ENCODE data around the gene POU3F1. TPM values are rescaled to one million over a fixed set of nuclear protein-coding genes. Genes with fewer than 3 reads are reported as not detected.

The POU3F1 gene
- total RNA-seq, 1 donor from 2014 or later: 0.32 TPM

- Mint-ChIP-seq H3K9me3 (no peaks in the 10 kb centered on the region), H3K36me3 (ENCODE audit: low read depth) (no peaks in the 10 kb centered on the region), H3K4me1 (ENCODE audit: low read depth) (no peaks in the 10 kb centered on the region), H3K27me3 (ENCODE audit: low read depth) (no peaks in the 10 kb centered on the region), H3K27ac (no peak overlapping the region), H3K4me3 (ENCODE audit: low read depth) (no peak overlapping the region)
- intact Hi-C loops (cut with micrococcal nuclease): no loop called here
- DNase-seq (ENCODE audit: low spot score): no peak
Observed at GRCh38 chr1:38084113-38084512, 37.5 kb upstream of the POU3F1 start.

GRCh38 chr1:38083541-38083940, 36.9 kb upstream of the POU3F1 start:
- no peaks in the 10 kb centered on the region for H3K27me3 Mint-ChIP-seq (ENCODE audit: low read depth)
- no peaks in the 10 kb centered on the region for H3K4me1 Mint-ChIP-seq (ENCODE audit: low read depth)
- intact Hi-C loops (cut with micrococcal nuclease): no loop called here
- no peaks in the 10 kb centered on the region for H3K9me3 Mint-ChIP-seq
- DNase-seq (ENCODE audit: low spot score): no peak
- no peak overlapping the region for H3K4me3 Mint-ChIP-seq (ENCODE audit: low read depth)
- no peaks in the 10 kb centered on the region for H3K36me3 Mint-ChIP-seq (ENCODE audit: low read depth)
- no peak overlapping the region for H3K27ac Mint-ChIP-seq

GRCh38 chr1:38082769-38083263, 36.2 kb upstream of the POU3F1 start:
- H3K36me3 Mint-ChIP-seq (ENCODE audit: low read depth): no peaks in the 10 kb centered on the region
- no peaks in the 10 kb centered on the region for H3K4me1 Mint-ChIP-seq (ENCODE audit: low read depth)
- H3K4me3 Mint-ChIP-seq (ENCODE audit: low read depth): no peak overlapping the region
- no peaks in the 10 kb centered on the region for H3K9me3 Mint-ChIP-seq
- H3K27me3 Mint-ChIP-seq (ENCODE audit: low read depth): no peaks in the 10 kb centered on the region
- H3K27ac Mint-ChIP-seq: no peak overlapping the region
- intact Hi-C loops (cut with micrococcal nuclease): no loop called here
- no peak for DNase-seq (ENCODE audit: low spot score)

GRCh38 chr1:38079019-38079418, 32.4 kb upstream of the POU3F1 start:
- H3K4me1 Mint-ChIP-seq (ENCODE audit: low read depth): no peaks in the 10 kb centered on the region
- H3K4me3 Mint-ChIP-seq (ENCODE audit: low read depth): no peak overlapping the region
- intact Hi-C loops (cut with micrococcal nuclease): no loop called here
- H3K9me3 Mint-ChIP-seq: no peaks in the 10 kb centered on the region
- H3K36me3 Mint-ChIP-seq (ENCODE audit: low read depth): no peaks in the 10 kb centered on the region
- no peak for DNase-seq (ENCODE audit: low spot score)
- no peaks in the 10 kb centered on the region for H3K27me3 Mint-ChIP-seq (ENCODE audit: low read depth)
- H3K27ac Mint-ChIP-seq: no peak overlapping the region

GRCh38 chr1:38077523-38078147, 31.0 kb upstream of the POU3F1 start:
- H3K4me1 Mint-ChIP-seq (ENCODE audit: low read depth): no peaks in the 10 kb centered on the region
- intact Hi-C loops (cut with micrococcal nuclease): no loop called here
- H3K27ac Mint-ChIP-seq: no peak overlapping the region
- no peak for DNase-seq (ENCODE audit: low spot score)
- no peak overlapping the region for H3K4me3 Mint-ChIP-seq (ENCODE audit: low read depth)
- H3K36me3 Mint-ChIP-seq (ENCODE audit: low read depth): no peaks in the 10 kb centered on the region
- H3K9me3 Mint-ChIP-seq: no peaks in the 10 kb centered on the region
- peaks cover 4% of the 10 kb centered on the region for H3K27me3 Mint-ChIP-seq (ENCODE audit: low read depth)

- no peaks in the 10 kb centered on the region for H3K36me3 Mint-ChIP-seq (ENCODE audit: low read depth)
Observed at GRCh38 chr1:38076455-38076854, 29.9 kb upstream of the POU3F1 start.

GRCh38 chr1:38076038-38076437, 29.4 kb upstream of the POU3F1 start:
- Mint-ChIP-seq H3K4me1 (ENCODE audit: low read depth) (no peaks in the 10 kb centered on the region), H3K36me3 (ENCODE audit: low read depth) (no peaks in the 10 kb centered on the region), H3K27me3 (ENCODE audit: low read depth) (peaks cover 6% of the 10 kb centered on the region), H3K9me3 (no peaks in the 10 kb centered on the region), H3K4me3 (ENCODE audit: low read depth) (no peak overlapping the region), H3K27ac (no peak overlapping the region)
- intact Hi-C loops (cut with micrococcal nuclease): no loop called here
- DNase-seq (ENCODE audit: low spot score): no peak

More at GRCh38 chr1:38076455-38076854, 29.9 kb upstream of the POU3F1 start:
- intact Hi-C loops (cut with micrococcal nuclease): no loop called here
- Mint-ChIP-seq H3K27me3 (ENCODE audit: low read depth) (peaks cover 6% of the 10 kb centered on the region), H3K4me1 (ENCODE audit: low read depth) (no peaks in the 10 kb centered on the region), H3K4me3 (ENCODE audit: low read depth) (no peak overlapping the region), H3K27ac (no peak overlapping the region), H3K9me3 (no peaks in the 10 kb centered on the region)
- DNase-seq (ENCODE audit: low spot score): no peak

- Mint-ChIP-seq H3K4me1 (ENCODE audit: low read depth) (no peaks in the 10 kb centered on the region), H3K36me3 (ENCODE audit: low read depth) (no peaks in the 10 kb centered on the region), H3K27ac (no peak overlapping the region), H3K27me3 (ENCODE audit: low read depth) (peaks cover 9% of the 10 kb centered on the region), H3K4me3 (ENCODE audit: low read depth) (no peak overlapping the region), H3K9me3 (no peaks in the 10 kb centered on the region)
- intact Hi-C loops (cut with micrococcal nuclease): no loop called here
- no peak for DNase-seq (ENCODE audit: low spot score)
Observed at GRCh38 chr1:38075191-38075590, 28.6 kb upstream of the POU3F1 start.

GRCh38 chr1:38074302-38074677, 27.7 kb upstream of the POU3F1 start:
- intact Hi-C loops (cut with micrococcal nuclease): no loop called here
- H3K4me3 Mint-ChIP-seq (ENCODE audit: low read depth): no peak overlapping the region

GRCh38 chr1:38073534-38074301, 27.1 kb upstream of the POU3F1 start:
- intact Hi-C loops (cut with micrococcal nuclease): no loop called here
- no peak for DNase-seq (ENCODE audit: low spot score)
- Mint-ChIP-seq H3K27me3 (ENCODE audit: low read depth) (peaks cover 10% of the 10 kb centered on the region), H3K4me3 (ENCODE audit: low read depth) (no peak overlapping the region), H3K27ac (no peak overlapping the region), H3K36me3 (ENCODE audit: low read depth) (no peaks in the 10 kb centered on the region), H3K4me1 (ENCODE audit: low read depth) (no peaks in the 10 kb centered on the region), H3K9me3 (no peaks in the 10 kb centered on the region)

More at GRCh38 chr1:38074302-38074677, 27.7 kb upstream of the POU3F1 start:
- H3K4me1 Mint-ChIP-seq (ENCODE audit: low read depth): no peaks in the 10 kb centered on the region
- no peak for DNase-seq (ENCODE audit: low spot score)
- H3K9me3 Mint-ChIP-seq: no peaks in the 10 kb centered on the region
- peaks cover 10% of the 10 kb centered on the region for H3K27me3 Mint-ChIP-seq (ENCODE audit: low read depth)
- no peak overlapping the region for H3K27ac Mint-ChIP-seq
- H3K36me3 Mint-ChIP-seq (ENCODE audit: low read depth): no peaks in the 10 kb centered on the region

GRCh38 chr1:38072858-38073257, 26.3 kb upstream of the POU3F1 start:
- H3K9me3 Mint-ChIP-seq: no peaks in the 10 kb centered on the region
- H3K27me3 Mint-ChIP-seq (ENCODE audit: low read depth): peaks cover 14% of the 10 kb centered on the region
- intact Hi-C loops (cut with micrococcal nuclease): loop anchor here (1.0 kb wide), 1 partner anchor 47 kb away; no protein-coding TSS in a partner anchor
- no peak overlapping the region for H3K4me3 Mint-ChIP-seq (ENCODE audit: low read depth)
- H3K27ac Mint-ChIP-seq: no peak overlapping the region
- DNase-seq (ENCODE audit: low spot score): no peak
- no peaks in the 10 kb centered on the region for H3K36me3 Mint-ChIP-seq (ENCODE audit: low read depth)
- H3K4me1 Mint-ChIP-seq (ENCODE audit: low read depth): no peaks in the 10 kb centered on the region

- peaks cover 22% of the 10 kb centered on the region for H3K27me3 Mint-ChIP-seq (ENCODE audit: low read depth)
- H3K36me3 Mint-ChIP-seq (ENCODE audit: low read depth): no peaks in the 10 kb centered on the region
- intact Hi-C loops (cut with micrococcal nuclease): loop anchor here (1.0 kb wide), 1 partner anchor 45 kb away; no protein-coding TSS in a partner anchor
- DNase-seq (ENCODE audit: low spot score): no peak
- no peaks in the 10 kb centered on the region for H3K9me3 Mint-ChIP-seq
- H3K4me3 Mint-ChIP-seq (ENCODE audit: low read depth): no peak overlapping the region
- H3K27ac Mint-ChIP-seq: no peak overlapping the region
- H3K4me1 Mint-ChIP-seq (ENCODE audit: low read depth): no peaks in the 10 kb centered on the region
Observed at GRCh38 chr1:38071312-38072256, 25.0 kb upstream of the POU3F1 start.
